Measurements from ENCODE around the gene L3MBTL4.

The L3MBTL4 gene

DNA sequence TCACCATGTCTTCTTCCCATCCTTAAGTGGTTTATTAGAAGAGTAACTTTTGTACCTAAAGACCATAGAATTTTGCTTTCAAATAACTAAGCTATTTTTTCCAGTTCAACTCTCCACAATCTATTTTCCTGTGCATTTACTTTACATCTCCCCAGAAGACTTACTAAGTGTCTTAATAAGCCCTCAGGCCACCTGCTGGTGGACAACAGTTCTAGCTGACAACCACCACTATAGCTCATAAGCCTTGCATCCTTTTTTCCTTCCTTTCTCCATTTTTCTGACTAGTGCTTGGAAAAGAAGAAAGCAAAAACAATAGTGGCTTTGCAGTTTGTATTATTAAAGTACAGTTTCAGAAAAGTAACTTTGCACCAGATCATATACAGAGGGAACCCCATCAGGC, 369.9 kb downstream of the L3MBTL4 start:
- Histone ChIP-seq H3K36me3 (no peaks in the 10 kb centered on the region), H3K27me3 (no peaks in the 10 kb centered on the region), H3K4me3 (ENCODE audit: low read depth, low read length) (no peak overlapping the region), H3K4me1 (no peaks in the 10 kb centered on the region), H3K9me3 (no peaks in the 10 kb centered on the region)
- no peak for DNase-seq
- TF ChIP-seq, protein P1, sequence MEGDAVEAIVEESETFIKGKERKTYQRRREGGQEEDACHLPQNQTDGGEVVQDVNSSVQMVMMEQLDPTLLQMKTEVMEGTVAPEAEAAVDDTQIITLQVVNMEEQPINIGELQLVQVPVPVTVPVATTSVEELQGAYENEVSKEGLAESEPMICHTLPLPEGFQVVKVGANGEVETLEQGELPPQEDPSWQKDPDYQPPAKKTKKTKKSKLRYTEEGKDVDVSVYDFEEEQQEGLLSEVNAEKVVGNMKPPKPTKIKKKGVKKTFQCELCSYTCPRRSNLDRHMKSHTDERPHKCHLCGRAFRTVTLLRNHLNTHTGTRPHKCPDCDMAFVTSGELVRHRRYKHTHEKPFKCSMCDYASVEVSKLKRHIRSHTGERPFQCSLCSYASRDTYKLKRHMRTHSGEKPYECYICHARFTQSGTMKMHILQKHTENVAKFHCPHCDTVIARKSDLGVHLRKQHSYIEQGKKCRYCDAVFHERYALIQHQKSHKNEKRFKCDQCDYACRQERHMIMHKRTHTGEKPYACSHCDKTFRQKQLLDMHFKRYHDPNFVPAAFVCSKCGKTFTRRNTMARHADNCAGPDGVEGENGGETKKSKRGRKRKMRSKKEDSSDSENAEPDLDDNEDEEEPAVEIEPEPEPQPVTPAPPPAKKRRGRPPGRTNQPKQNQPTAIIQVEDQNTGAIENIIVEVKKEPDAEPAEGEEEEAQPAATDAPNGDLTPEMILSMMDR (IDR thresholded peaks at IDR 0.05; ENCODE audit: low read depth, low read length) = no peak

DNA sequence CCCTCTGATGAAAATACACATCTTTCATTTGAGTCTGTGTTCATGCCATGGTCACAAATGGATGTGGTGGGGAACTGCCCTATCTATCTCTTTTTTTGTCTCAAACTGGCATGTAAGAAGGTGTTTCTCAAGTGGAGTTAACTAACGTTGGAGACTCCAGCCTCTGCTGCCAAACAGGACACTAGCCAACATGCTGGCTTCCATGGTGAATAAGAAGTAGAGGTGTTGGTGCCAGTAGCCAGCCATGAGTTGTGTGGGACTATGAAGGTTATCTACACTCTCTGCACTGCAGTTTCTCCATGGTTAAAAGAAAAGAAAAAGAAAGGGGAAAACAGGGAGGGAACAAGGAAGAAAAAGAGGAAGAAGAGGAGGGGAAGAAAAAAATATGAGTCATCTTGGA, 370.4 kb downstream of the L3MBTL4 start:
- no peaks in the 10 kb centered on the region for H3K36me3 ChIP-seq
- H3K9me3 ChIP-seq = no peaks in the 10 kb centered on the region
- no peak for DNase-seq
- TF ChIP-seq, protein P1 (IDR thresholded peaks at IDR 0.05; ENCODE audit: low read depth, low read length) = no peak
- H3K27me3 ChIP-seq = no peaks in the 10 kb centered on the region
- no peaks in the 10 kb centered on the region for H3K4me1 ChIP-seq
- H3K4me3 ChIP-seq (ENCODE audit: low read depth, low read length) = no peak overlapping the region

DNA sequence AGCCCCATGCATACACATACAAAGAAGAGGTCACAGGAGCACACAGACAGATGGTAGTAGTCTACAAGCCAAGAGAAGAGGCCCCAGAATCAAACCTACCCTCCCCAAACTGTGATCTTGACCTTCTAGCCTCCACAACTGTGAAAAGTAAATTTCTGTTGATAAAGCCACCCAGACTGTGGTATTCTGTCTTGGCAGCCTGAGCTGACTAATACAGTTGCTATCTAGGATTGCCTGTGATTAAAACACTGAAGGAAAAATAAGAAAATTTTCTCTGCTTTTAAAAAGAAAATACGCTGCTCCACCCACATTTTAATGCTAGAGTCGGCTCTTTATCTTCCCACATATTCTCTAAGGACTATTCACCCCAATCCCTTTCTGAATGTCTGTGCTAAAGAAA, 375.7 kb downstream of the L3MBTL4 start:
- Histone ChIP-seq H3K9me3 (no peaks in the 10 kb centered on the region), H3K4me3 (ENCODE audit: low read depth, low read length) (no peak overlapping the region), H3K4me1 (no peaks in the 10 kb centered on the region), H3K27me3 (no peaks in the 10 kb centered on the region), H3K36me3 (no peaks in the 10 kb centered on the region)
- no peak for DNase-seq
- TF ChIP-seq, protein P1 (IDR thresholded peaks at IDR 0.05; ENCODE audit: low read depth, low read length) = no peak

DNA sequence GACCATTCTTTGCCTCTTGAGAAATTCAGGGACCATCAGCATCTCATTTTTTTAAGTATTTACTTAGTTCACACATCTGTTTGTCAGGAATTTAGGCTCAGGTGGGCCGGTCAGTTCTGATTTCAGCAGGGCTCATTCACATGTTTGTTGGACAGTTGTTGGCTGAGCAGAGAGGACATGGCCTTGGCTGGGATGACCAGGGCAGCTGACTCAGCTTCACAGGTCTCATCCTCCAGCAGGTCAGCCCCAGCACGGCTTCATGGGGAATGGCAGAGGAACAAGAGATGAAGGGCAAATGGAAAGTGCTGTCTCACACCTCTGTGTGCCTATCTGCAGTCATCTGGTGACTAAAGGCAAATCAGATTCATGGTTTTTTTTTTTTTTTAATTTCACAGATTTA, 383.3 kb downstream of the L3MBTL4 start:
- DNase-seq = no peak
- Histone ChIP-seq H3K4me3 (ENCODE audit: low read depth, low read length) (no peak overlapping the region), H3K36me3 (no peaks in the 10 kb centered on the region), H3K4me1 (no peaks in the 10 kb centered on the region), H3K9me3 (no peaks in the 10 kb centered on the region), H3K27me3 (no peaks in the 10 kb centered on the region)
- TF ChIP-seq, protein P1 (IDR thresholded peaks at IDR 0.05; ENCODE audit: low read depth, low read length) = no peak

DNA sequence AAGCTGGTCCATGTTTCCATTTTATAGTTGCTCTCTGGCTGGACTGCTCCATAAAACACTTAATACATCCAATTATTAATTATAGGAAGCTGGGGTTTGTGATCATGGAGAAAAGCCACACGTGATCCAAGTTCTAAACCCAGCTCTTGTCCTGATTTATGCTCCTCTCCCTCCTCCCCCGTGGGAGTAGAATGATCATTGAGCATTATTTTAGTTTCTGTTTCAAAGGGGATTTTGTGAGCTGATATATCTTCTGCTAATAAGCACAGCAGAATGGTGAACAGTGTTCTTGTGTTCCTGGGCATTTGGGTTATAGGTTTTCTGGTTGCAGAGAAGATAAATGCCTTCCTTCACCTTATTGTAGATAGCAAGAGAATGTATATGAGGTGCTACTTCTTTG, 383.7 kb downstream of the L3MBTL4 start:
- Histone ChIP-seq H3K36me3 (no peaks in the 10 kb centered on the region), H3K4me3 (ENCODE audit: low read depth, low read length) (no peak overlapping the region), H3K9me3 (no peaks in the 10 kb centered on the region), H3K4me1 (no peaks in the 10 kb centered on the region), H3K27me3 (no peaks in the 10 kb centered on the region)
- TF ChIP-seq, protein P1 (IDR thresholded peaks at IDR 0.05; ENCODE audit: low read depth, low read length) = no peak
- DNase-seq = no peak

DNA sequence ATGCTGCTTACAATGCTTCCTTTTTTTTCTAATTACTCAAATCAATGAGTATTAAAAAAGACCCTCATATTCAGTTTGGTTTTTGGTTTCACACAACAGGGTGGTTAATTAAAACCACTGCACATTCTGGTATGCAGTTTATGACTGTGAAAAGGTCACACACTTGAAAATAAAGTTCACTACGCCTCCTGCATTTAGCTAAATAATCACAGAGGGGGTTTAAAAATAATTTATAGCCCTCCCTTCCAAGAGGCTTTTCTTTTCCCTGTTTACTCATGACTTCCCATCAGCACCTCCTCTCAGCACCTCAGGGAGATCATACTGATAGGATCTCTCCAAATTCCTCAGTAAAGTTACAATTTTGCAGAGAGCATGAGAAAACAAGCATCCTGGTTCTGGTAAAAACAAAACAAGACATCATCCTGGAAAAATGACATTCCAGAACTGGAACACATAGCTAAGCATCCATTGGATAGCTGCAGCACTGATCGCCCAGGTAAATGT, 389.9 kb downstream of the L3MBTL4 start:
- TF ChIP-seq, protein P1 (IDR thresholded peaks at IDR 0.05; ENCODE audit: low read depth, low read length) = no peak
- no peaks in the 10 kb centered on the region for H3K27me3 ChIP-seq
- H3K36me3 ChIP-seq = no peaks in the 10 kb centered on the region
- no peaks in the 10 kb centered on the region for H3K4me1 ChIP-seq
- no peak for DNase-seq
- no peaks in the 10 kb centered on the region for H3K9me3 ChIP-seq
- H3K4me3 ChIP-seq (ENCODE audit: low read depth, low read length) = no peak overlapping the region
